Measurements from ENCODE around the gene FXYD5. TPM values are rescaled to one million over a fixed set of nuclear protein-coding genes. Genes with fewer than 3 reads are reported as not detected.

The FXYD5 gene
- total and polyA plus RNA-seq, 9 of the 15 experiments (the other 6 are each of a cell fraction or from before 2014, with no cell fraction given) = 104 to 537 (median 174) TPM

DNA sequence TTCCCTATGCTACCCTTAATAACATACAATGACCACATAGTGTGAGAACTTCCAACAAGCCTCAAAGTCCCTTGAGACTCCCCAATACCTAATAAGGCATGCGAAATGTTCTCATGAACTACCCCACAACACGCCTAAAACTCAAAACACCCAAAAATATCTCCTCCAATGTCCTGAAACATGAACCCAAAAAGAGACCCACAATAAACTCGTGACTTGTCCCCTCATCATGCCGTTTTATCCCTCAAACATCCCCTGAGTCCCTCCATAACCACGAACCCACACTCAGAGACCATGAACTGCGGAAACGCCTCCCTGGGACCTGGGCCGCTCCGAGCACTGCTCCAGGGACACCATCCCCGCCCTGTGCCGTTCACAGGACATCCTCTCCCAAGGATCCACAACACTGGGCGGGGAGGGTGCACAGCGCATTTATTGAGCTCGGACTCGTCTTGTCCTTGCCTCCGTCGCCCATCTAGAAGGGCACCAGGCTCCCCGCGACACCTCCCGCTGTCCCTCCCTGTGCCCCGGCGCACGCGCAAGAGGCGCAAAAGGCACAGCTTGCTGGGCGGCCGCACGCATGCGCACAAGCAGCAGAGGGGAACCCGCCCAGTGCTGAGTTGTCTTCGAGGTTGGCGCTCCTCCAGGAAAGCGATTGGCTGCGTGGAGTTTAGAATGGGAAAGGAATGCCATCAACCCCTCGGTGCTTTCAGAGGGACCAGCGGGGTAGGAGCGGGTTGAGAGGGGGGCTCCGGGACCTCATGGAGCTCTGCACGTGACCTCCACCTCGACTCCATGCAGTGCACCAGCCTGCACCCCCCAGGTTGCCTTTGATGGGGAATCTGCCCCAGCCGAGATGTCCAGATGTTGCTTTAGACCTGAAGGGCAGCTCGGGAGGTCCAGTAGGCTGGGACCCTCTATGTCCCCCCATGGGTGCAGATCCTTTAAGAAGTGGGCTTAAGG is 30.2 kb upstream of the FXYD5 start (continued):
- no peak for TF ChIP-seq SRSF3 (IDR thresholded peaks at IDR 0.05; ENCODE audit: insufficient read depth, low read length)
- no peak for TF ChIP-seq ZNF551 (CRISPR knock-in tag; IDR thresholded peaks at IDR 0.05)
- no peak for TF ChIP-seq PURB (CRISPR knock-in tag; IDR thresholded peaks at IDR 0.05; ENCODE audit: low read depth)
- TF ChIP-seq CAMTA2 (CRISPR knock-in tag; conservative IDR thresholded peaks at IDR 0.05) = no peak
- TF ChIP-seq RAD21 (CRISPR knock-in tag; conservative IDR thresholded peaks at IDR 0.05 in 1 of 2, IDR thresholded peaks at IDR 0.05 in 1 of 2) = no peak
- no peak for TF ChIP-seq LEF1 (IDR thresholded peaks at IDR 0.05)
- peak; percentile 75 for TF ChIP-seq RBFOX2 (IDR thresholded peaks at IDR 0.05; ENCODE audit: low read depth, low read length)
- TF ChIP-seq, protein P1, sequence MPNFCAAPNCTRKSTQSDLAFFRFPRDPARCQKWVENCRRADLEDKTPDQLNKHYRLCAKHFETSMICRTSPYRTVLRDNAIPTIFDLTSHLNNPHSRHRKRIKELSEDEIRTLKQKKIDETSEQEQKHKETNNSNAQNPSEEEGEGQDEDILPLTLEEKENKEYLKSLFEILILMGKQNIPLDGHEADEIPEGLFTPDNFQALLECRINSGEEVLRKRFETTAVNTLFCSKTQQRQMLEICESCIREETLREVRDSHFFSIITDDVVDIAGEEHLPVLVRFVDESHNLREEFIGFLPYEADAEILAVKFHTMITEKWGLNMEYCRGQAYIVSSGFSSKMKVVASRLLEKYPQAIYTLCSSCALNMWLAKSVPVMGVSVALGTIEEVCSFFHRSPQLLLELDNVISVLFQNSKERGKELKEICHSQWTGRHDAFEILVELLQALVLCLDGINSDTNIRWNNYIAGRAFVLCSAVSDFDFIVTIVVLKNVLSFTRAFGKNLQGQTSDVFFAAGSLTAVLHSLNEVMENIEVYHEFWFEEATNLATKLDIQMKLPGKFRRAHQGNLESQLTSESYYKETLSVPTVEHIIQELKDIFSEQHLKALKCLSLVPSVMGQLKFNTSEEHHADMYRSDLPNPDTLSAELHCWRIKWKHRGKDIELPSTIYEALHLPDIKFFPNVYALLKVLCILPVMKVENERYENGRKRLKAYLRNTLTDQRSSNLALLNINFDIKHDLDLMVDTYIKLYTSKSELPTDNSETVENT (CRISPR knock-in tag; IDR thresholded peaks at IDR 0.05) = peak; percentile 76; the same call in 1 of the 2 replicates
- TF ChIP-seq POLR2AphosphoS2 (IDR thresholded peaks at IDR 0.05; ENCODE audit: low read length) = peak; percentile 53; the same call in 1 of the 2 replicates
- TF ChIP-seq TCFL5 (CRISPR knock-in tag; conservative IDR thresholded peaks at IDR 0.05) = no peak
- TF ChIP-seq MBD2 (IDR thresholded peaks at IDR 0.05; ENCODE audit: borderline replicate concordance, low read depth) = peak; percentile 26; the same call in 1 of the 2 replicates
- TF ChIP-seq, protein P2, sequence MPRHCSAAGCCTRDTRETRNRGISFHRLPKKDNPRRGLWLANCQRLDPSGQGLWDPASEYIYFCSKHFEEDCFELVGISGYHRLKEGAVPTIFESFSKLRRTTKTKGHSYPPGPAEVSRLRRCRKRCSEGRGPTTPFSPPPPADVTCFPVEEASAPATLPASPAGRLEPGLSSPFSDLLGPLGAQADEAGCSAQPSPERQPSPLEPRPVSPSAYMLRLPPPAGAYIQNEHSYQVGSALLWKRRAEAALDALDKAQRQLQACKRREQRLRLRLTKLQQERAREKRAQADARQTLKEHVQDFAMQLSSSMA (CRISPR knock-in tag; IDR thresholded peaks at IDR 0.05) = peak; percentile 49; the same call in 1 of the 2 replicates
- no peak for TF ChIP-seq MEF2A (IDR thresholded peaks at IDR 0.05; ENCODE audit: control insufficient read depth, low read depth, low read length)
- TF ChIP-seq ZNF12 (CRISPR knock-in tag; IDR thresholded peaks at IDR 0.05) = 0 out of 2 replicates have a peak, but pooled peaks have one; percentile 19
- TF ChIP-seq NR2C1 (IDR thresholded peaks at IDR 0.05) = no peak
- TF ChIP-seq NR2C1 (tag; IDR thresholded peaks at IDR 0.05) = no peak
- TF ChIP-seq JUND (IDR thresholded peaks at IDR 0.05; ENCODE audit: borderline replicate concordance, low read depth, low read length) = no peak
- TF ChIP-seq JUND (tag; IDR thresholded peaks at IDR 0.05; ENCODE audit: borderline replicate concordance, low read depth, low read length) = no peak; the same call in 2 of the 3 replicates
- TF ChIP-seq KLF6 (CRISPR knock-in tag; IDR thresholded peaks at IDR 0.05; ENCODE audit: borderline replicate concordance) = no peak
- TF ChIP-seq MEIS2 (IDR thresholded peaks at IDR 0.05; ENCODE audit: partially characterized antibody) = peak; percentile 99
- no peak for TF ChIP-seq TRIM28 (IDR thresholded peaks at IDR 0.05)
- no peak for TF ChIP-seq KAT8 (IDR thresholded peaks at IDR 0.05; ENCODE audit: low read depth)
- TF ChIP-seq STAG1 (CRISPR knock-in tag; IDR thresholded peaks at IDR 0.05; ENCODE audit: borderline replicate concordance) = no peak
- no peak for TF ChIP-seq BRD9 (IDR thresholded peaks at IDR 0.05; ENCODE audit: low read depth, partially characterized antibody)
